KMS-11 (cell line): ENCODE data around the gene TMEM163.

Experiments used
- H2AFZ ChIP-seq: fragments of 200-600 bp; sonication (generic); 2 replicates; pipeline ENCODE4 v1.6.1; 2016; ENCODE audit warnings: antibody characterized with exemption, mixed run types, low read depth
- H3K27ac ChIP-seq: fragments of 200-600 bp; sonication (generic); 2 replicates; pipeline ENCODE4 v1.6.1; 2016; ENCODE audit warnings: mild to moderate bottlenecking, mixed run types
- H3K27me3 ChIP-seq: fragments of 200-600 bp; sonication (generic); 2 replicates; pipeline ENCODE4 v1.6.1; 2017; ENCODE audit warnings: mild to moderate bottlenecking, low read depth, mixed run types, moderate library complexity; ENCODE audit not compliant: insufficient read depth
- H3K36me3 ChIP-seq: fragments of 200-600 bp; sonication (generic); 2 replicates; pipeline ENCODE4 v1.6.1; 2017; ENCODE audit warnings: mild to moderate bottlenecking, mixed run types; ENCODE audit not compliant: insufficient read depth
- H3K4me1 ChIP-seq: fragments of 200-600 bp; sonication (generic); 2 replicates; pipeline ENCODE4 v1.6.1; 2016; ENCODE audit warnings: mild to moderate bottlenecking, low read depth, mixed run types; ENCODE audit not compliant: poor library complexity, severe bottlenecking
- H3K4me2 ChIP-seq: fragments of 200-600 bp; sonication (generic); 2 replicates; pipeline ENCODE4 v1.7.0; 2016; ENCODE audit warnings: mild to moderate bottlenecking, mixed run types
- H3K4me3 ChIP-seq: fragments of 200-600 bp; sonication (generic); IDR thresholded peaks from 2 replicates; pipeline ENCODE4 v1.6.1; 2017; ENCODE audit warnings: low read depth, low read length, mixed read lengths; ENCODE audit not compliant: insufficient read depth
- H3K79me2 ChIP-seq: fragments of 200-600 bp; sonication (generic); 2 replicates; pipeline ENCODE4 v1.6.1; 2016; ENCODE audit warnings: low read depth, mixed run types; ENCODE audit not compliant: insufficient read depth
- H3K9ac ChIP-seq: fragments of 200-600 bp; sonication (generic); 2 replicates; pipeline ENCODE4 v1.6.1; 2016; ENCODE audit warnings: mild to moderate bottlenecking, mixed run types
- H4K20me1 ChIP-seq: fragments of 200-600 bp; sonication (generic); 2 replicates; pipeline ENCODE4 v1.6.1; 2016; ENCODE audit warnings: mild to moderate bottlenecking, mixed run types; ENCODE audit not compliant: insufficient read depth
- CTCF ChIP-seq: fragments of 200-600 bp; sonication (generic); conservative IDR thresholded peaks from 2 replicates; pipeline ENCODE4 v1.6.1; 2017; ENCODE audit warnings: low read depth, mild to moderate bottlenecking, antibody characterized with exemption, low read length, moderate library complexity, mixed read lengths

TMEM163 gene

DNA sequence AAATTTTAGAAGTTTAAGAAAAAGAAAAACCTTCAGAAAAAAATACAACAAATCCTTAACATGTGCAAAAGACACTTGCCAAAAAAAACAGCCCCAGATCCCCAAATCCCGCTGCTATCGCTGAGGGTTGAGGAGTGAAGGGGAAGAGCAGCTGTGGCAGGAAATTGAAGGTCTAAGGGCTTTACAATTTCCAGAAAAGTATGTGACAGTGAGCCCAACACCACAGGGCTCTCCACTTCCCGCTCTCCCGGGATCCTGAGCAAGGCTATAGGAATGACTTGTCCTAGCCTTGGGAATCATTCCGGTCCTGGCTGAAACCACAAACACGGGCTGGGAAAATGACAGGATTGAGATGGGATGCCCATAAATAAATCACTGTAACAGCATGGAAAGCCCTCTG is 191.4 kb downstream of the TMEM163 start:
- no peaks in the 10 kb centered on the region for H3K27me3 ChIP-seq
- no peak for TF ChIP-seq CTCF
- H3K36me3 ChIP-seq = no peaks in the 10 kb centered on the region
- no peak overlapping the region for H3K4me2 ChIP-seq
- H3K4me1 ChIP-seq = no peaks in the 10 kb centered on the region
- H4K20me1 ChIP-seq = no peaks in the 10 kb centered on the region
- no peak overlapping the region for H2AFZ ChIP-seq
- no peak overlapping the region for H3K27ac ChIP-seq
- no peak overlapping the region for H3K9ac ChIP-seq
- no peak overlapping the region for H3K4me3 ChIP-seq
- H3K79me2 ChIP-seq = no peaks in the 10 kb centered on the region

- H3K4me1 ChIP-seq = no peaks in the 10 kb centered on the region
- H3K4me3 ChIP-seq = no peak overlapping the region
- H3K27ac ChIP-seq = no peak overlapping the region
- H3K27me3 ChIP-seq = no peaks in the 10 kb centered on the region
- H4K20me1 ChIP-seq = no peaks in the 10 kb centered on the region
- no peaks in the 10 kb centered on the region for H3K36me3 ChIP-seq
- no peaks in the 10 kb centered on the region for H3K79me2 ChIP-seq
- H3K4me2 ChIP-seq = no peak overlapping the region
- no peak overlapping the region for H2AFZ ChIP-seq
- H3K9ac ChIP-seq = no peak overlapping the region
- TF ChIP-seq CTCF = no peak
Measured at GRCh38 chr2:134522496-134523455, 196.0 kb downstream of the TMEM163 start.

GRCh38 chr2:134518101-134518500 is 200.7 kb downstream of the TMEM163 start:
- Histone ChIP-seq H3K9ac (no peak overlapping the region), H3K4me1 (no peaks in the 10 kb centered on the region), H2AFZ (no peak overlapping the region), H4K20me1 (no peaks in the 10 kb centered on the region), H3K36me3 (no peaks in the 10 kb centered on the region), H3K4me3 (no peak overlapping the region), H3K27ac (no peak overlapping the region), H3K4me2 (no peak overlapping the region), H3K79me2 (no peaks in the 10 kb centered on the region), H3K27me3 (no peaks in the 10 kb centered on the region)
- no peak for TF ChIP-seq CTCF

DNA sequence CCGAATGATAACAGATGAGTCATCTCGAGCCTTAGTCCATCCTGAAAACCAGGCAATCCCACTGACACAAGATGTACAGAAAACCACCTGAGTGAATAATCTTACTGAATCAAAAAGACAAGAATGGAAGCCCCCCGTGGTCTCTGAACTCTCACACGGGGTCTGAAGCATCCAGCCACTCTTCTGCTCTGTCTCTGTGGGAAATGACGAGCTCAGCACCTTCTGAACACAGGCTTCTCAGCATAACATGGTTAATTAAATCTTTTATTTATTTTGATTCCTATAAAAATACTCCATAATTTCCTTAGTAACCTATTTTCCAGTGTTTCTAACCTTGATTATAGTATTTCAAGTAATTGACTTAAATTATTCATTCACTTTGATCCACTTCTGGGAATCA is 203.7 kb downstream of the TMEM163 start:
- no peak overlapping the region for H3K4me3 ChIP-seq
- H3K4me1 ChIP-seq = no peaks in the 10 kb centered on the region
- H3K9ac ChIP-seq = no peak overlapping the region
- H4K20me1 ChIP-seq = no peaks in the 10 kb centered on the region
- no peaks in the 10 kb centered on the region for H3K27me3 ChIP-seq
- no peak overlapping the region for H3K4me2 ChIP-seq
- H2AFZ ChIP-seq = no peak overlapping the region
- TF ChIP-seq CTCF = no peak
- no peak overlapping the region for H3K27ac ChIP-seq
- no peaks in the 10 kb centered on the region for H3K36me3 ChIP-seq
- no peaks in the 10 kb centered on the region for H3K79me2 ChIP-seq
